Heart right ventricle (tissue), 16 donors: Measurements from ENCODE around the gene SHC1. TPM values are rescaled to one million over a fixed set of nuclear protein-coding genes. Genes with fewer than 3 reads are reported as not detected.
A peak's percentile ranks its signal among the peaks of the same experiment; 100 is the strongest.
"Not testable (repeated sequence)": the region's sequence is repeated elsewhere in the genome, so short reads cannot be mapped to it uniquely, and the experiment has no call there.

ENCODE experiments used
- ATAC-seq, 8 donors: fragments of 200-7000 bp; cut with Tn5 transposase; one replicate each; pipeline ENCODE4 v1.9.1; 2020; ENCODE audit warnings: mild to moderate bottlenecking in 8 of 8, moderate library complexity in 8 of 8, moderate number of reproducible peaks in 1 of 8
- DNase-seq, 2 donors: peaks; one replicate each; pipeline ENCODE4 v3.0.0-alpha.2; 2020
- H3K27ac ChIP-seq, 10 donors: fragments of 200-600 bp; sonication (generic) in 2 of 10; one replicate each; pipeline versions ENCODE4 v1.5.0 to v1.8.0; 2020 to 2022; ENCODE audit warnings: mild to moderate bottlenecking in 3 of 10
- H3K27me3 ChIP-seq, 7 donors: fragments of 200-600 bp; one replicate each; pipeline ENCODE4 v1.8.0; 2021 to 2022; ENCODE audit warnings: mild to moderate bottlenecking in 2 of 7
- H3K36me3 ChIP-seq, 9 donors: fragments of 200-600 bp; sonication (generic) in 1 of 9; one replicate each; pipeline versions ENCODE4 v1.5.0 to v1.8.0; 2020 to 2022; ENCODE audit warnings: mild to moderate bottlenecking in 2 of 9
- H3K4me1 ChIP-seq, 9 donors: fragments of 200-600 bp; sonication (generic) in 1 of 9; one replicate each; pipeline versions ENCODE4 v1.5.0 to v1.8.0; 2020 to 2022; ENCODE audit warnings: mild to moderate bottlenecking in 4 of 9
- H3K4me3 ChIP-seq, 10 donors: fragments of 200-600 bp; sonication (generic) in 2 of 10; one replicate each; pipeline versions ENCODE4 v1.5.0 to v1.8.0; 2020 to 2022; ENCODE audit warnings: mild to moderate bottlenecking in 7 of 10, moderate library complexity in 2 of 10
- H3K9me3 ChIP-seq, 11 donors: fragments of 200-600 bp in 10 of 11; sonication (generic) in 2 of 11; one replicate each; pipeline versions ENCODE4 v1.5.0 to v1.8.0; 2013 to 2022; ENCODE audit warnings: mild to moderate bottlenecking in 2 of 11, control low read depth in 1 of 11, moderate library complexity in 1 of 11
- WGBS, 2 donors: extraction: QIAGEN DNeasy Blood & Tissue Kit; methylation state at CpG; one replicate each; pipeline ENCODE4 v1.1.7; 2013; ENCODE audit warnings: inconsistent platforms in 1 of 2; 5-methylcytosine and 5-hydroxymethylcytosine counted together
- intact Hi-C, 10 donors: fragments of 100-400 bp; cut with DNase I; formaldehyde crosslinking; loops; one replicate each; pipeline versions ENCODE4 v1.11.1 to v1.14.2; 2022
- polyA plus RNA-seq, 2 donors: library from polyadenylated mRNA; stranded (reverse); fragments of 200-250 nt; gene quantifications; one replicate each; pipeline ENCODE4 v1.2.3, GENCODE V29; 2013
- total RNA-seq, 10 donors: library from RNA; stranded (reverse); fragmentation: NEBNext Ultra II Directional in 3 of 10; extraction: Animal tissue kit (Norgen Biotek cat#: 25700) in 3 of 10; gene quantifications; one replicate each; pipeline versions ENCODE4 v1.2.1 to v1.2.4, GENCODE V29; 2021 to 2023
- TF ChIP-seq, protein P1 (sequence below), 9 donors: fragments of 200-600 bp; sonication (generic) in 2 of 9; IDR thresholded peaks; one replicate each; pipeline versions ENCODE4 v1.5.0 to v1.8.0; 2021 to 2022; ENCODE audit warnings: antibody characterized with exemption in 9 of 9, mild to moderate bottlenecking in 5 of 9, moderate library complexity in 1 of 9
- donor health status: Arrhythmogenic right ventricular cardiomyopathy.
- donor health status: ischemic (EF 13 %, LVEDD 7.1; RV severe dilation, severe dysfunction).
- donor health status: healthy with polysubstance abuse.
- donor health status: DM: no; HTN: yes; CAD: no.
- donor health status: DM: no; HTN: no; CAD: no.
- donor health status: ischemic (EF 25% LVEDD 6.9; RV normal size, moderate dysfunction).
- donor health status: ischemic (EF 25% LVEDD 5.7; RV mildly dilated, moderate dysfunction).
- donor health status: healthy.
- donor health status: DM: yes; HTN: yes; CAD: no.
- donor health status: Ischemic cardiomyopathy.
- donor health status: ischemic (EF 35%, LVEDD 5.7; RV mildly dilated, moderate dysfunction).
- donor health status: nonischemic (EF 11% LVEDD 7.7; RV severe dilation, severe dysfunction).
- donor health status: DM: yes; HTN: yes; CAD: no.
- donor health status: PGD.
- donor health status: ischemic (EF 29% LVEDD 5.4; RV normal size, mild dysfunction).
- donor health status: nonischemic (EF 23%, LVEDD 6.1; RV moderate dilation, normal function).

The SHC1 gene
- total and polyA plus RNA-seq, 12 donors, result 35.6 to 95.7 (median 57.7) TPM

GRCh38 chr1:154982341-154982740, 11.8 kb upstream of the SHC1 start:
- H3K27ac ChIP-seq, result peak overlapping the region in 4 of 10 donors; percentile 36 to 87 (median 56)
- H3K4me1 ChIP-seq, result peaks cover 7 to 32% (median 17%) of the 10 kb centered on the region in 9 donors
- DNase-seq, result no peak
- peaks cover 0 to 31% (median 4%) of the 10 kb centered on the region in 9 donors for H3K36me3 ChIP-seq
- H3K27me3 ChIP-seq, result no peaks in the 10 kb centered on the region
- no peaks in the 10 kb centered on the region for H3K9me3 ChIP-seq
- intact Hi-C loops, result loop anchor here in 1 of 10 donors (2.0 kb wide), 1 partner anchor 16 kb away; no protein-coding TSS in a partner anchor
- TF ChIP-seq, protein P1, sequence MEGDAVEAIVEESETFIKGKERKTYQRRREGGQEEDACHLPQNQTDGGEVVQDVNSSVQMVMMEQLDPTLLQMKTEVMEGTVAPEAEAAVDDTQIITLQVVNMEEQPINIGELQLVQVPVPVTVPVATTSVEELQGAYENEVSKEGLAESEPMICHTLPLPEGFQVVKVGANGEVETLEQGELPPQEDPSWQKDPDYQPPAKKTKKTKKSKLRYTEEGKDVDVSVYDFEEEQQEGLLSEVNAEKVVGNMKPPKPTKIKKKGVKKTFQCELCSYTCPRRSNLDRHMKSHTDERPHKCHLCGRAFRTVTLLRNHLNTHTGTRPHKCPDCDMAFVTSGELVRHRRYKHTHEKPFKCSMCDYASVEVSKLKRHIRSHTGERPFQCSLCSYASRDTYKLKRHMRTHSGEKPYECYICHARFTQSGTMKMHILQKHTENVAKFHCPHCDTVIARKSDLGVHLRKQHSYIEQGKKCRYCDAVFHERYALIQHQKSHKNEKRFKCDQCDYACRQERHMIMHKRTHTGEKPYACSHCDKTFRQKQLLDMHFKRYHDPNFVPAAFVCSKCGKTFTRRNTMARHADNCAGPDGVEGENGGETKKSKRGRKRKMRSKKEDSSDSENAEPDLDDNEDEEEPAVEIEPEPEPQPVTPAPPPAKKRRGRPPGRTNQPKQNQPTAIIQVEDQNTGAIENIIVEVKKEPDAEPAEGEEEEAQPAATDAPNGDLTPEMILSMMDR (IDR thresholded peaks at IDR 0.05), result no peak
- ATAC-seq, result no peak
- peak overlapping the region in 9 of 10 donors; percentile 14 to 81 (median 73) for H3K4me3 ChIP-seq
- 62 to 66% methylated on average over 6 of the region's 6 CpGs for WGBS, 2 donors

DNA sequence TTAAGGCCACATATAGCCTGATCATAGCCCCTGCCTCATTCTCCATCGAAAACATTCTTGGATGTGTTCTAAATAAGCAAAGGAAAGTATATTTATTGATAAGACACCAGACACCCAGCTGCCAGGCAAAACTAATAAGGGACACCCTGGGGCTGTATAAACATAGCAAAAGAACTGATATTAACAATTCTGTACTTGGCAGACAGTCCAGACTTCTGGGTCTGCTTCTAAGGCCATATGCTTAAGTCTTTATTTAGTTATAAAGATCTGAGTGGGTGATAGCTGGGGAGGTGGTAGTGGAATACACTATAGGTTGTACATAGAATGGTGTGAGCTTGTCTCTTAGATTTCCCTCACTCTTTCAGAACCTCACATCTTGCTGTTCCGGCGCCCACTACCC, 7.8 kb upstream of the SHC1 start:
- Histone ChIP-seq H3K27me3 (no peaks in the 10 kb centered on the region), H3K4me3 (no peak overlapping the region), H3K4me1 (peaks cover 4 to 34% (median 16%) of the 10 kb centered on the region in 9 donors), H3K9me3 (no peaks in the 10 kb centered on the region), H3K36me3 (peaks cover 0 to 23% (median 4%) of the 10 kb centered on the region in 9 donors), H3K27ac (no peak overlapping the region)
- TF ChIP-seq, protein P1 (IDR thresholded peaks at IDR 0.05), result no peak
- intact Hi-C loops, result loop anchor here in 1 of 10 donors (10.0 kb wide), 1 partner anchor 76 kb away; the partner anchor contains the start of gene ADAM15
- no peak for DNase-seq
- WGBS, 2 donors, result 93 to 96% methylated on average over 3 of the region's 3 CpGs
- no peak for ATAC-seq

GRCh38 chr1:154977762-154978161, 7.2 kb upstream of the SHC1 start:
- ATAC-seq, H3K27me3 ChIP-seq, H3K9me3 ChIP-seq, DNase-seq, H3K4me3 ChIP-seq: not testable (repeated sequence)
- Histone ChIP-seq H3K36me3 (peaks cover 0 to 23% (median 4%) of the 10 kb centered on the region in 9 donors), H3K4me1 (peaks cover 7 to 39% (median 22%) of the 10 kb centered on the region in 9 donors), H3K27ac (peak overlapping the region in 1 of 10 donors; percentile 97)
- WGBS, 2 donors, result 78 to 83% methylated on average over 3 of the region's 3 CpGs
- intact Hi-C loops, result loop anchor here in 1 of 10 donors (10.0 kb wide), 1 partner anchor 77 kb away; the partner anchor contains the start of gene ADAM15

- intact Hi-C loops, result loop anchor here in 4 of 10 donors (1.0 to 10.0 kb wide), 3 partner anchors 8 to 79 kb away; partner anchors contain the start of genes ADAM15 (in 1 of the 4) and FLAD1 (in 1 of the 4)
- peaks cover 0 to 23% (median 4%) of the 10 kb centered on the region in 9 donors for H3K36me3 ChIP-seq
- ATAC-seq (no peak), DNase-seq (peak; percentile 45 to 63)
- no peaks in the 10 kb centered on the region for H3K9me3 ChIP-seq
- H3K27ac ChIP-seq, result peak overlapping the region; percentile 71 to 100 (median 96)
- H3K4me3 ChIP-seq, result peak overlapping the region; percentile 41 to 89 (median 66)
- H3K4me1 ChIP-seq, result peaks cover 17 to 52% (median 37%) of the 10 kb centered on the region in 9 donors
- TF ChIP-seq, protein P1 (IDR thresholded peaks at IDR 0.05), result no peak
- 1% methylated on average over 24 of the region's 24 CpGs for WGBS, 2 donors
- no peaks in the 10 kb centered on the region for H3K27me3 ChIP-seq
These were observed 5.0 kb upstream of the SHC1 start for GRCh38 chr1:154975409-154976059.
